ENCODE measurements around the gene FHL2. TPM values are rescaled to one million over a fixed set of nuclear protein-coding genes. Genes with fewer than 3 reads are reported as not detected.

FHL2 gene
- total and polyA plus RNA-seq, 12 donors = 437 to 2,354 (median 1,410) TPM

DNA sequence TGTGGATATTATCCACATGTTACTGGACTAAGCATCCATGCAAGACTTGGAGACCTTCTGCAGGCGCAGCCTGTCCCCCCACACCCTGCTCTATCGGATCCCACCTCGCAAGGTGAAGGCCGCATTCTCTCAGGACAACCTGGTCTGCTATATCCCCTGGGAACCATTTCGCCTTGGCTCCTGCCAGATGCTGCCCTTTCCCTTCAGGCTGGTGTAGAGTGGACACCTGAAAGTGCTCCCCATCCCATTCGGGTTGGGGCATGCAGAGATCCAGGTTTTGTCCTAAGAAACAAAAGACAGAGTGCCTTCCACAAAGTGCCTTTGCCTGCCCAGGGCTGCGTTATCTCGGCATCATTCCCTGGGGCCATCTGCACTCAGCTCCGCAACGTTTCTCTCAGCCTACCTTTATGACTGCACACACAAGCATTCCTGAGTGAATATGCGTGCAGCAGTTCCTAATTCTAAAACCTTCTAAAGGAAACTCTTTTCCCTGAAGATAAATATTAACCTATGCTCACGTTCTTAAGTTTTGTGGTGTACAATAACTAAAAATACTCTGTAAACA is 20.5 kb downstream of the FHL2 start:
- Histone ChIP-seq H3K4me3 (no peak overlapping the region), H3K27me3 (no peaks in the 10 kb centered on the region), H3K36me3 (peaks cover 0 to 57% (median 6%) of the 10 kb centered on the region in 9 donors), H3K4me1 (peaks cover 27 to 100% (median 81%) of the 10 kb centered on the region in 9 donors), H3K27ac (peak overlapping the region in 8 of 10 donors; percentile 21 to 93 (median 79)), H3K9me3 (no peaks in the 10 kb centered on the region)
- DNase-seq = no peak
- intact Hi-C loops (cut with DNase I) = loop anchor here in 1 of 10 donors (10.0 kb wide), 1 partner anchor 56 kb away; no protein-coding TSS in a partner anchor
- TF ChIP-seq, protein P1, sequence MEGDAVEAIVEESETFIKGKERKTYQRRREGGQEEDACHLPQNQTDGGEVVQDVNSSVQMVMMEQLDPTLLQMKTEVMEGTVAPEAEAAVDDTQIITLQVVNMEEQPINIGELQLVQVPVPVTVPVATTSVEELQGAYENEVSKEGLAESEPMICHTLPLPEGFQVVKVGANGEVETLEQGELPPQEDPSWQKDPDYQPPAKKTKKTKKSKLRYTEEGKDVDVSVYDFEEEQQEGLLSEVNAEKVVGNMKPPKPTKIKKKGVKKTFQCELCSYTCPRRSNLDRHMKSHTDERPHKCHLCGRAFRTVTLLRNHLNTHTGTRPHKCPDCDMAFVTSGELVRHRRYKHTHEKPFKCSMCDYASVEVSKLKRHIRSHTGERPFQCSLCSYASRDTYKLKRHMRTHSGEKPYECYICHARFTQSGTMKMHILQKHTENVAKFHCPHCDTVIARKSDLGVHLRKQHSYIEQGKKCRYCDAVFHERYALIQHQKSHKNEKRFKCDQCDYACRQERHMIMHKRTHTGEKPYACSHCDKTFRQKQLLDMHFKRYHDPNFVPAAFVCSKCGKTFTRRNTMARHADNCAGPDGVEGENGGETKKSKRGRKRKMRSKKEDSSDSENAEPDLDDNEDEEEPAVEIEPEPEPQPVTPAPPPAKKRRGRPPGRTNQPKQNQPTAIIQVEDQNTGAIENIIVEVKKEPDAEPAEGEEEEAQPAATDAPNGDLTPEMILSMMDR (IDR thresholded peaks at IDR 0.05) = no peak
- WGBS, 2 donors = 63 to 69% methylated on average over 12 of the region's 12 CpGs
- ATAC-seq = peak in 2 of 8 donors; percentile 0 to 5

- Histone ChIP-seq H3K4me3 (no peak overlapping the region), H3K9me3 (no peaks in the 10 kb centered on the region), H3K36me3 (peaks cover 0 to 52% (median 7%) of the 10 kb centered on the region in 9 donors), H3K4me1 (peaks cover 26 to 100% (median 81%) of the 10 kb centered on the region in 9 donors), H3K27me3 (no peaks in the 10 kb centered on the region), H3K27ac (peak overlapping the region; percentile 5 to 93 (median 64))
- DNase-seq (no peak), ATAC-seq (no peak)
- 50 to 60% methylated on average over 3 of the region's 3 CpGs for WGBS, 2 donors
- TF ChIP-seq, protein P1 (IDR thresholded peaks at IDR 0.05) = peak in 4 of 9 donors; percentile 27 to 42 (median 40)
- intact Hi-C loops (cut with DNase I) = loop anchor here in 1 of 10 donors (10.0 kb wide), 1 partner anchor 57 kb away; no protein-coding TSS in a partner anchor
Measured at GRCh38 chr2:105377871-105378270, 21.0 kb downstream of the FHL2 start.

DNA sequence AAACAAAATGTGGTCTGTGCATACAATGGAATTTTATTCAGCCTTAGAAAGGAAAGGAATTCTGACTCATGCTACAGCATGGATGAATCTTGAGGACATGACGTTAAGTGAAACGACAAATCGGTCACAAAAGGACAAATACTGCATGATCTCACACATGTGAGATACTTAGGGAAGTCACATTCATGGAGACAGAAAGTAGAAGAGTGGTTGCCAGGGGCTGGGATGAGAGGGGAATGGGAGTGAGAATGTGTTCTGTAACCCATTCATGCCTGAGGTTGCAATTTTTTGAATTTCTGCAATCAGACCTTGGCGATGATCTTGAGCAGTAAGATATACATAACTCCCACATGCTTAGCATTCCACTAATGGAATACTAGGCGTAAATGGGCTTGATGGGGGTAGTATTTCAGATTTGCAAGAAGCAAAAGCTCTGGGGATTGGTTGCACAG is 22.0 kb downstream of the FHL2 start:
- intact Hi-C loops (cut with DNase I) = loop anchor here in 1 of 10 donors (10.0 kb wide), 1 partner anchor 58 kb away; no protein-coding TSS in a partner anchor
- DNase-seq = no peak
- 51 to 64% methylated on average over 5 of the region's 5 CpGs for WGBS, 2 donors
- TF ChIP-seq, protein P1 (IDR thresholded peaks at IDR 0.05) = no peak
- Histone ChIP-seq H3K36me3 (peaks cover 0 to 52% (median 9%) of the 10 kb centered on the region in 9 donors), H3K27me3 (no peaks in the 10 kb centered on the region), H3K4me1 (peaks cover 25 to 100% (median 86%) of the 10 kb centered on the region in 9 donors), H3K27ac (peak overlapping the region in 9 of 10 donors; percentile 39 to 93 (median 78)), H3K9me3 (no peaks in the 10 kb centered on the region), H3K4me3 (no peak overlapping the region)
- no peak for ATAC-seq

- Histone ChIP-seq H3K36me3 (peaks cover 0 to 52% (median 9%) of the 10 kb centered on the region in 9 donors), H3K27ac (peak overlapping the region; percentile 39 to 93 (median 77)), H3K4me1 (peaks cover 22 to 98% (median 86%) of the 10 kb centered on the region in 9 donors), H3K9me3 (no peaks in the 10 kb centered on the region), H3K4me3 (no peak overlapping the region), H3K27me3 (no peaks in the 10 kb centered on the region)
- TF ChIP-seq, protein P1 (IDR thresholded peaks at IDR 0.05) = no peak
- 57 to 68% methylated on average over 11 of the region's 11 CpGs for WGBS, 2 donors
- ATAC-seq = peak in 2 of 8 donors; percentile 3 to 13
- no peak for DNase-seq
- intact Hi-C loops (cut with DNase I) = loop anchor here in 1 of 10 donors (10.0 kb wide), 1 partner anchor 59 kb away; no protein-coding TSS in a partner anchor
Measured at GRCh38 chr2:105376010-105376409, 22.8 kb downstream of the FHL2 start.

Measured in heart right ventricle (tissue), 16 donors.